ENCODE data around the gene CCNG2. TPM values are rescaled to one million over a fixed set of nuclear protein-coding genes. Genes with fewer than 3 reads are reported as not detected.

The CCNG2 gene
- total and polyA plus RNA-seq, 9 of the 15 experiments (the other 6 are each of a cell fraction or from before 2014, with no cell fraction given), result 0.49 to 6.6 (median 2.9) TPM

DNA sequence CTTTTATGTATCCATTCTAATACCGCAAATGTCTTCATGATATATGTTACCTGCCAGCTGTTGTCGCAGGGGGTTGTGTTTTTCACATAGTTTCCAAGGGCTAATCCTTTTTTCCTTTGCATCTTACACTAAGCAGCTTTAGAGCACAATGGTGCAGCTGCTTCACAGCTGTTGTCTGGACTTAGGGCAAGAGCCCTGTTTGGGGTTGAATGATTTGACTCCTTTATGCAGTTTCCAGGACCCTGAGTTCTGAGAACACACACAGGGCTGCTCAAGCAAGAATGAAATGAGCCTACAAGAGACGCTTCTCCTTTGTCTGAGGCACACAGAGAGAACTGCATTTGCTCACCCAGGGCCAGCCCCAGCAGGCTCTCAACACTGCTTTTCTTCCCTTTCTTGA lies 20.2 kb downstream of the CCNG2 start:
- ATAC-seq (no peak), DNase-seq (ENCODE audit: extremely low read depth in 1 of 4, low spot score in 3 of 4) (no peak), FAIRE-seq (no peak)
- BruUV-seq (replicated peaks), result no TSS peak
- H2AFZ ChIP-seq (ENCODE audit: low read depth, low read length), result no peak overlapping the region
- H4K20me1 ChIP-seq (replicated peaks; ENCODE audit: control insufficient read depth, insufficient read depth, low read length), result no peaks in the 10 kb centered on the region
- no peak overlapping the region for H3K27ac ChIP-seq (ENCODE audit: extremely low read depth, low read depth, low read length)
- no peaks in the 10 kb centered on the region for H3K36me3 ChIP-seq (ENCODE audit: control insufficient read depth, insufficient read depth, low read length)
- H3K4me2 ChIP-seq (ENCODE audit: insufficient read depth, low read length), result no peak overlapping the region
- WGBS (ENCODE audit: insufficient coverage, low coverage, missing lambda C conversion rate), result 0% methylated on average over 3 of the region's 3 CpGs
- peaks cover 30 to 45% of the 10 kb centered on the region in 2 experiments for H3K27me3 ChIP-seq (ENCODE audit: control insufficient read depth in 2 of 2, insufficient read depth in 2 of 2, low read length in 2 of 2)
- no peak overlapping the region for H3K4me3 ChIP-seq
- in situ Hi-C loops (cut with MboI) (no loop called here), intact Hi-C loops (cut with micrococcal nuclease) (no loop called here)
- H3K79me2 ChIP-seq (ENCODE audit: control insufficient read depth, insufficient read depth, low read length), result no peaks in the 10 kb centered on the region
- no peak overlapping the region for H3K9ac ChIP-seq (ENCODE audit: insufficient read depth in 1 of 2, low read depth in 2 of 2, low read length in 2 of 2)
- H3K4me1 ChIP-seq (replicated peaks in 1 of 2; ENCODE audit: control insufficient read depth in 2 of 2, insufficient read depth in 2 of 2, low read length in 2 of 2), result no peaks in the 10 kb centered on the region
- ChIA-PET CTCF (ENCODE audit: low intra/inter-chr PET ratio) (interaction anchor here (0.6 kb wide), 1 partner anchor 93 kb away, joined by 3 read pairs; no protein-coding TSS in a partner anchor), POLR2A (interaction anchor here (0.8 to 1.3 kb wide), 3 partner anchors 9 to 19 kb away, joined by 3 to 5 read pairs (median 5); no protein-coding TSS in a partner anchor)
- H3K9me3 ChIP-seq (replicated peaks; ENCODE audit: control insufficient read depth, insufficient read depth, low read depth, low read length), result no peaks in the 10 kb centered on the region
- TF ChIP-seq SAP30 (IDR thresholded peaks at IDR 0.05; ENCODE audit: borderline replicate concordance, insufficient read depth, low read depth, low read length, poor library complexity, severe bottlenecking), result no peak
- no peaks in the 10 kb centered on the region for H3K9me1 ChIP-seq (ENCODE audit: control insufficient read depth, insufficient read depth, low read length)

GRCh38 chr4:77178560-77178959 lies 21.6 kb downstream of the CCNG2 start:
- Histone ChIP-seq H3K79me2 (ENCODE audit: control insufficient read depth, insufficient read depth, low read length) (no peaks in the 10 kb centered on the region), H2AFZ (ENCODE audit: low read depth, low read length) (no peak overlapping the region), H3K9me3 (replicated peaks; ENCODE audit: control insufficient read depth, insufficient read depth, low read depth, low read length) (no peaks in the 10 kb centered on the region), H3K9ac (ENCODE audit: insufficient read depth in 1 of 2, low read depth in 2 of 2, low read length in 2 of 2) (no peak overlapping the region), H4K20me1 (replicated peaks; ENCODE audit: control insufficient read depth, insufficient read depth, low read length) (no peaks in the 10 kb centered on the region), H3K4me3 (no peak overlapping the region), H3K27me3 (ENCODE audit: control insufficient read depth in 2 of 2, insufficient read depth in 2 of 2, low read length in 2 of 2) (peaks cover 31 to 40% of the 10 kb centered on the region in 2 experiments), H3K4me2 (ENCODE audit: insufficient read depth, low read length) (no peak overlapping the region), H3K36me3 (ENCODE audit: control insufficient read depth, insufficient read depth, low read length) (no peaks in the 10 kb centered on the region), H3K4me1 (replicated peaks in 1 of 2; ENCODE audit: control insufficient read depth in 2 of 2, insufficient read depth in 2 of 2, low read length in 2 of 2) (no peaks in the 10 kb centered on the region), H3K27ac (ENCODE audit: extremely low read depth, low read depth, low read length) (no peak overlapping the region), H3K9me1 (ENCODE audit: control insufficient read depth, insufficient read depth, low read length) (no peaks in the 10 kb centered on the region)
- CTCF ChIA-PET (ENCODE audit: low intra/inter-chr PET ratio), result no interaction called here
- FAIRE-seq (no peak), ATAC-seq (no peak), DNase-seq (ENCODE audit: extremely low read depth in 1 of 4, low spot score in 3 of 4) (no peak)
- 0% methylated on average over 2 of the region's 2 CpGs for WGBS (ENCODE audit: insufficient coverage, low coverage, missing lambda C conversion rate)
- intact Hi-C loops (cut with micrococcal nuclease) (no loop called here), in situ Hi-C loops (cut with MboI) (no loop called here)
- no TSS peak for BruUV-seq (replicated peaks)
- POLR2A ChIA-PET, result interaction anchor here (0.8 to 1.3 kb wide), 2 partner anchors 11 to 78 kb away, joined by 3 to 4 read pairs; no protein-coding TSS in a partner anchor
- TF ChIP-seq, protein P1, sequence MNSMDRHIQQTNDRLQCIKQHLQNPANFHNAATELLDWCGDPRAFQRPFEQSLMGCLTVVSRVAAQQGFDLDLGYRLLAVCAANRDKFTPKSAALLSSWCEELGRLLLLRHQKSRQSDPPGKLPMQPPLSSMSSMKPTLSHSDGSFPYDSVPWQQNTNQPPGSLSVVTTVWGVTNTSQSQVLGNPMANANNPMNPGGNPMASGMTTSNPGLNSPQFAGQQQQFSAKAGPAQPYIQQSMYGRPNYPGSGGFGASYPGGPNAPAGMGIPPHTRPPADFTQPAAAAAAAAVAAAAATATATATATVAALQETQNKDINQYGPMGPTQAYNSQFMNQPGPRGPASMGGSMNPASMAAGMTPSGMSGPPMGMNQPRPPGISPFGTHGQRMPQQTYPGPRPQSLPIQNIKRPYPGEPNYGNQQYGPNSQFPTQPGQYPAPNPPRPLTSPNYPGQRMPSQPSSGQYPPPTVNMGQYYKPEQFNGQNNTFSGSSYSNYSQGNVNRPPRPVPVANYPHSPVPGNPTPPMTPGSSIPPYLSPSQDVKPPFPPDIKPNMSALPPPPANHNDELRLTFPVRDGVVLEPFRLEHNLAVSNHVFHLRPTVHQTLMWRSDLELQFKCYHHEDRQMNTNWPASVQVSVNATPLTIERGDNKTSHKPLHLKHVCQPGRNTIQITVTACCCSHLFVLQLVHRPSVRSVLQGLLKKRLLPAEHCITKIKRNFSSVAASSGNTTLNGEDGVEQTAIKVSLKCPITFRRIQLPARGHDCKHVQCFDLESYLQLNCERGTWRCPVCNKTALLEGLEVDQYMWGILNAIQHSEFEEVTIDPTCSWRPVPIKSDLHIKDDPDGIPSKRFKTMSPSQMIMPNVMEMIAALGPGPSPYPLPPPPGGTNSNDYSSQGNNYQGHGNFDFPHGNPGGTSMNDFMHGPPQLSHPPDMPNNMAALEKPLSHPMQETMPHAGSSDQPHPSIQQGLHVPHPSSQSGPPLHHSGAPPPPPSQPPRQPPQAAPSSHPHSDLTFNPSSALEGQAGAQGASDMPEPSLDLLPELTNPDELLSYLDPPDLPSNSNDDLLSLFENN (IDR thresholded peaks at IDR 0.05; ENCODE audit: low read depth in 2 of 2, low read length in 2 of 2), result no peak
